NCI-H524 treated with DMSO at 0.1 percent for 48 hours (cell line): ENCODE data around the gene NUMB.
"Not testable (repeated sequence)": the region's sequence is repeated elsewhere in the genome, so short reads cannot be mapped to it uniquely, and the experiment has no call there.

Experiments
- DNase-seq: peaks from one replicate; lab custom pipeline; 2025; lab: John Stamatoyannopoulos, UW

NUMB gene

GRCh38 chr14:73465823-73466532, 7.6 kb upstream of the NUMB start:
- DNase-seq: no peak

DNA sequence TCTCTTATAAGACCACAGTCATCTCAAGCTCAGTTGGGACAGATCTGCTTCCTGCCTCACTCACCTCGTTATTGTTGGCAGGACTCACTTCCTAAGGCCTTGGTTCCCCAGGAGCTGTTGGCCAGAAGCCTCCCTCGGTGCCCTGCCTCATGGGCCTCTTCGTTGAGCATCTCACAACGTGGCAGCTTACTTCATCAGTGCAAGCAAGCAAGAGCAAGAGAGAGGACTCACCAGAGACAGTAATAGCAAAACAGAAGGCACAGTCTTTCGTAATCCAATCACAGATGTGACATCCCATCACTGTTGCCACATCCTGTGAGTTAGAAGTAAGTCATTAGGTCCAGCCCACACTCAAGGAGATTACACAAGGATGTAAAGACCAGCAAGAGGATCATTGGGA, 5.1 kb upstream of the NUMB start:
- no peak for DNase-seq

DNA sequence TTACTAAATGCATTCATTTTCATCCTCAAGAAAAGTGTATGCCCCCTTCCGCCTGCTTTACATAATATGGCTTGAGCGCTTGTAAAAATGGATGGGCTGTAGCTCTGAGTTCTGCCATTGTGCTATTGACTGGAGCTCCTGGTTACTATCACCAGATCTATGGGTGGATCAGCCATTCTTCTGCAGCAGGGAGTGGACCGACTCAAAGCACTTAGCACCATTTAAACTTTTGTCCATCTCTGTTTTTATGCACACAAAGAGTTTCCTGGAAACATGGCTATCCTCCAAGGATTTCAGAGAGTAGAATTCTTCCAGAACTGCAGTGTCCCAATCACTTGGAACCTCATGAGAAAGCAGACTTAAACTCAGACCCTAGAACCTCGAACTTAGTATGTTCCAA, 4.5 kb upstream of the NUMB start:
- no peak for DNase-seq

DNA sequence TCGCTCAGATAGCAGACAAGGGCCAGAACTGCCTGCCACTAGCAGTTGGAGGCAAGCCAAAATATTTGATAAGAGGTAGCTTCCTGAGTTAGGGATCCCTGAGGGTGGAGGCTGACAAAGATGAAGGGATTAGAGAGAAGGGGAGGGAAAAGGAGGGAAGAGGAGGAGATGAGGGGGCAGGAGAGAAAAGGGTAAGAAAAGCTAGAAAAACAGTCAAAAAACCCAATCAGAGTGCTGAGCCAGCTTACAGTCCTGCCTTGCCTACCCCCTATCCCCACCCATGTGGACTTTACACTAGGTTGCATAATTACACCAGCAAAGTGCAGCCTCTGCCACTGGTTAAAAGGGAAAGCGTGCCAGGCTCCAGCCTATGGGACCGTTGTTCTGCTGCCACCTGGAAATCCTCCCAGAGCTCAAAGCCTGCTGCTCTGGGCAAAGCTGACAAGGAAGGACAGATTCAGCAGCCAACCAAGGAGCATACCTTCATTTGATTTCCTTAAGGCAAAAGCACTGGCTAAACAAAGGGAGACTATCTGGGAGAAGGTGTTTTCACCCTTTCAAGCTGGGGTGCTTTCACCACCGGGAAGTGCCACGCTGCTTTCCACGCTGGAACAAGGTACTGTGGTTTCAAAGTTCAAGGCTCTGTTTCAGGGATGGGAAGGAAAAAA, 3.8 kb upstream of the NUMB start:
- no peak for DNase-seq

- no peak for DNase-seq
Observed at GRCh38 chr14:73461478-73462047, 3.2 kb upstream of the NUMB start.

DNA sequence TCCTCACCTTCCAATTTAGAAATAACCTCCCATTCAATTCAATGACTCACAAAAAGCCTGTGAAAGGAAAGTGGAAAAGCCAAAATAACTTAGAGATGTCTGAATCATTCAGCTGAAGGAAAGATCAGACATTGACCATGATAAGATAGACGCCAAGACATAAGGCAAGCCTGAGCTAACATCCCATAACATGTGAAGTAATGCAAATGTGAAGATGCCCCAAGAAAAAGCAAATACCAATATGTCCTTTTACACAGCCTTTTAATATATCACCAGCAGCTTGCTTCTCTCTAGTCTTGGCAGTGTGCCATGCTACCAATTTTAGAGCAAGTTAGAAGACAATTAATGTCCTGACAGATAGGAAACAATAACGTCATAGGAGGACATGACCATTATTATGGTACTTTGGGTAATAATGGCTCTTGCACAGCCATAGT, 2.4 kb upstream of the NUMB start:
- no peak for DNase-seq

DNA sequence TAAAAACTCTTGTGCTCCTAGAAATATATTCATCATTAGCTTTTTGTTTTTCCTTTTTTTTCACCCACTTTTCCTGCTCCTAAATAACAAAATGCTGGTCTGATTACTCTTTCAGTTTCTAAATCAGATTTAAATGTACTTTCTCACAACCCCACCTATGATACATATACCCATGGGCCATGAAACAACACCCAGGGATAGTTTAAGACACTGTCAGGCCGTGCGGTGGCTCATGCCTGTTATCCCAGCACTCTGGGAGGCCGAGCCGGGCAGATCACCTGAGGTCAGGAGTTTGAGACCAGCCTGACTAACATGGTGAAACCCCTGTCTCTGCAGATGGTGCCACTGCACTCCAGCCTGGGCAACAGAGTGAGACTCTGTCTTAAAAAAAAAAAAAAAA, 1.6 kb upstream of the NUMB start:
- no peak for DNase-seq

DNA sequence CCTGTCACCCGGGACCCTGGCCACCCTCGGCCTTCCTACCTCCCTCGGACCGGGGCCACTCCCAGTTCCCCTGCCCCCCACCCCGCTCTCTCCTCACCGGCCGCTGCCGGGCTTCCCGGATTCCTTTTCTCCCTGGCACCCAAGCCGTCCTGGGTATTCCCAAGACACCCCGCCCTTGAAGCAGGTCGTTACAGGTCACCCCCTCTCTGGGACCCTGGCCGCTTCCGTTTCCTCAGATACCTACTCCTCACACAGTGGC, 493 bp downstream of the NUMB start:
- no peak for DNase-seq

DNA sequence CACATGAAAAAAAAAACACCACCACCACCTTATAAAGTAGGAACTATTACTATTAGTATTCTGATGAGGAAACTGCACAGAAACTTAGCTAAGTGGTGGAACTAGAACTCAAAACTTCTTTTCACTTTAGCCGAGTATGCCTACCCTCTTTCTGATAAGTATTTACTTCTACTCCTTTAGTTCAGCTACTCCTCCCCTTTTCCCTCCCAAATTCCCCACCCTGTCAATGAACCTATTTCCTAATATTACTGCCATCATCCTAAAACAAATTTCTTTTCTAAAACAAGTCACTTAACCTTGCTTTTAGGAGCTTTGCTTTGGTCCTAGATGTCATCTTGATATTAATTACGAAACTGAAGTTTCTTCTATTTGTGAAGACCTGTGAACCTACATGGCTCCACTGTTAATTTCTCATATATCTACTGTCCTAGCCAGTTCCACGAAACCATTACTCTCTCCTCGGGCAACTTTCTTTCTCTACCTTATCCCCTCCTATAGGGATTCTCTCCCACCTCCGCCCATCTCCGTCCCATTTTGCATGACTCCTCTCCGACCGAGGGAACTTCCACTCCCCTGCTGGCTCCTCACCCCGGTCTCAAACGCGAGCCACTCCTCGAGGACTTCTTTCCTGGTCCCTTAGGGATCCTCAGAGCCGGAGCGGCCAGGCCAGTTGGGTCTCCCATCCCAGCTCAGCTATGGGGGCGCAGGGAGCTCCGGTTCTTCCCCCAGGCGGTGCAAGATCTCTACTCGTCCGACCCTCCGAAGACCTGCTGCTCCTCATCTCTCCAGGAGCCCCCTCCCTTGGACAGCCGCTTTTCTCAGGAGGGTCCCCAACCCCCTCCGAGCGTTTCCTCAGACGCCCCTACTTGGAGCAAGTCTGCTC, 1.1 kb downstream of the NUMB start:
- DNase-seq: no peak

DNA sequence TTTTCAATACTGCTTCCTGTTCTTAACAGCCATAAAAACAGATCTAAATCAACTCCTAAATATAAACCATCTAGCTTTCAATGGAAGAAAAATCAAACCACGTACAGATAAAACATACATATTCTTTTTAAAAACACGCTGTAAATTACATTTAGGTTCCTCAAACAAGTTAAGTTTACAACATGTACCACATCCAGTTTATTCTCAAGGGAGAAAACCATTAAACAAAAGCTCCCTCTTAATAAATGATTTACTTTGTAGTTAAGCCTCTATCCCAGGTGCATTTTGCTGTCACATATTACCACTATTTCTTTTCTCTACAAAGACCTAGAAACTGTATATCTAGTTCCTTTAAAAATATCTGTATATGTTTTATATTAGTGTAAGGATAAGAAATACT, 3.1 kb downstream of the NUMB start:
- no peak for DNase-seq

GRCh38 chr14:73452341-73453186, 5.8 kb downstream of the NUMB start:
- no peak for DNase-seq

- no peak for DNase-seq
Observed at GRCh38 chr14:73443758-73444157, 14.6 kb downstream of the NUMB start.

DNA sequence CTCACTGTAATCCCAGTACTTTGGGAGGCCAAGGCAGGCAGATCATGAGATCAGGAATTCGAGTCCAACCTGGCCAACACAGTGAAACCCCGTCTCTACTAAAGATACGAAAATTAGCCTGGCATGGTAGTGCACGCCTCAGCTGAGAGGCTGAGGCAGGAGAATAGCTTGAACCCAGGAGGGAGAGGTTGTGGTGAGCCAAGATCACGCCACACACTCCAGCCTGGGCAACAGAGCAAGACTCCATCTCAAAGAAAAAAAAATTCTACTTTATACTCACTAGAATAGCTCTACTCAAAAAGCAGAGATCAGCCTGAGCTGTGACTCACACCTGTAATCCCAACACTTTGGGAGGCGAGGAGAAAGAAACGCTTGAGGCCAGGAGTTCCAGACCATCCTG, 17.1 kb downstream of the NUMB start:
- no peak for DNase-seq

- no peak for DNase-seq
Observed at GRCh38 chr14:73438993-73439392, 19.4 kb downstream of the NUMB start.

DNA sequence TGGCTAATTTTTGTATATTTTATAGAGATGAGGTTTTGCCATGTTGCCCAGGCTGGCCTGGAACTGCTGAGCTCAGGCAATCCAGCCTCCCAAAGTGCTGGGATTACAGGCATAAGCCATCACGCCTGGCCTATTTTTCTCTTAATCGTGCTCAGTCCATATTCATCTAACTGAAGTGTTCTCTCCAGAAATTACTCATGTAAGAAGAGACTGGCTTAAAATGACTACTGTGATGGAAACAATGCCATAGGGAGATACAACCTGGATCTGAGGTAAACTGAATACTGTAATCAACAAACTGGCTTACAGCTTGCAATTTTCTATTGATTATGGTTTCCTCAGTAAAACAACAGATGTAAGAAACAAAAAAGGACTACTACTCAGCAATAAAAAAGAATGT, 21.1 kb downstream of the NUMB start:
- no peak for DNase-seq

GRCh38 chr14:73432124-73432523, 26.2 kb downstream of the NUMB start:
- DNase-seq: no peak

- no peak for DNase-seq
Observed at GRCh38 chr14:73428353-73428824, 30.0 kb downstream of the NUMB start.

GRCh38 chr14:73427516-73428264, 30.7 kb downstream of the NUMB start:
- DNase-seq: no peak

DNA sequence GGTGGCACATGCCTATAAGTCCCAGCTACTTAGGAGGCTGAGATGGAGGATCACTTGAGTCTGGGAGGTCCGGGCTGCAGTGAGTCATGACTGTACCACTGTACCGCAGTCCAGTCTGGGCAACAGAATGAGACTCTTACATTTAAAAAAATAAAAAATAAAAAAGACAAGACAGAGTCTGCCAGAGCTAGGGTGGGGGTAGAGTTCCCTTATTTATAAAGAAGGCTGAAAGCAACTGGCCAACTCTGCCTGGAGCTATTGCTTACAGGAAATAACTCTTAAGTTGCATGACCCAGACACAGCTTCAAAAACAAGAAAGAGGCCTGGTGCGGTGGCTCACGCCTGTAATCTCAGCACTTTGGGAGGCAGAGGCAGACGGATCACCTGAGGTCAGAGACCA, 31.5 kb downstream of the NUMB start:
- no peak for DNase-seq

DNA sequence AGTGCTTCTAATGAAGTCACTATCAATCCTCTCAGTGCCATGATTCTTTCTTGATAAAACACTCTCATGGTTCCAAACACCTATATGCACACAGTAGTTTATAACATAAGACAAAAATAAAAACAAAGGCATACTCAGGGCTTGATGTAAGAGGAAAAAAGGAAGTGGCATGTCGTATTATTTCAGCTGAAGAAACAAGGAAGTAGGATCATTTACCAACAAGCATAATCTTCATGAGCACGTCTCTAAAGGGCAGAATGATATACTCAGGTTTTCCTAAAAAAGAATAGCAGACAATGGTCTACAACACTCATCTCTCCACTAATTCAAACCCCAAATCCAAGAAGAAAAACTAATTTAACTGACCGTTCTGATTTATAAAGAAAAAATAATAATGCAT, 33.9 kb downstream of the NUMB start:
- no peak for DNase-seq

DNA sequence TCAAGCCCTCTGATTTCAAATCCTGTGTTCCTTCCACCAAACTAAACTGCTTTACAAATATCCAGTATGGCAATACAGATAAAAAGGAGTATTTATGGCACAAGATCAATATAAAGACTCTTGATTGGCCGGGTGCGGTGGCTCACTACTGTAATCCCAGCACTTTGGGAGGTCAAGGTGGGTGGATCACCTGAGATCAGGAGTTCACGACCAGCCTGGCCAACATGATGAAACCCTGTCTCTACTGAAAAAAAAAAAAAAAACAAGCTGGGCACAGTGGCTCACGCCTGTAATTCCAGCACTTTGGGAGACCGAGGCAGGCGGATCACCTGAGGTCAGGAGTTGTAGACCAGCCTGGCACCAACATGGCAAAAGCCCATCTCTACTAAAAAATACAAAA, 35.3 kb downstream of the NUMB start:
- not testable (repeated sequence) for DNase-seq
